Breast epithelium (tissue), 3 donors: ENCODE data around the gene CDC42EP4.

ENCODE experiments used
- POLR2A ChIP-seq: fragments of 450-650 bp; IDR thresholded peaks from one replicate; pipeline ENCODE4 v1.6.1; 2016; ENCODE audit warnings: antibody characterized with exemption, mild to moderate bottlenecking, moderate library complexity
- TF ChIP-seq, protein P1 (sequence below), 3 donors: fragments of 450-650 bp; IDR thresholded peaks; one replicate each; pipeline ENCODE4 v1.5.1; 2016 to 2017; ENCODE audit warnings: antibody characterized with exemption in 3 of 3, mild to moderate bottlenecking in 3 of 3, moderate library complexity in 3 of 3

DNA sequence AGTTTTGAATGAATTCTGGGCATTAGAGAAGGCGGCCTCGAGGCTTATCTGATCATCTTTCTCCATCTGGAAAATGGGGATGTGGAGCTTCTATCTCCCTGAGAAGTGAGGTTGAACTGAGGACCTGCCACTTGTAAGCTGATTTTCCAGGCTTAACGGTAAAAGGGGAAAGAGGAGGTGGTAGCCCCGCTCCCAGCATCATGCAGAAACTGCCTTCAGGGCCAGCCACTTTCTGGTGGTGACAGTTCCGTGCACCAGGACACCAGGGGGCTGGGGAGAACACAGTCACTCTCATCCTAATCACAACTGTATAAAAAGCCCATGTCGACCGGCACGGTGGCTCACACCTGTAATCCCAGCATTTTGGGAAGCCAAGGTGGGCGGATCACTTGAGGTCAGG, 29.2 kb downstream of the CDC42EP4 start:
- no peak for TF ChIP-seq POLR2A
- TF ChIP-seq, protein P1, sequence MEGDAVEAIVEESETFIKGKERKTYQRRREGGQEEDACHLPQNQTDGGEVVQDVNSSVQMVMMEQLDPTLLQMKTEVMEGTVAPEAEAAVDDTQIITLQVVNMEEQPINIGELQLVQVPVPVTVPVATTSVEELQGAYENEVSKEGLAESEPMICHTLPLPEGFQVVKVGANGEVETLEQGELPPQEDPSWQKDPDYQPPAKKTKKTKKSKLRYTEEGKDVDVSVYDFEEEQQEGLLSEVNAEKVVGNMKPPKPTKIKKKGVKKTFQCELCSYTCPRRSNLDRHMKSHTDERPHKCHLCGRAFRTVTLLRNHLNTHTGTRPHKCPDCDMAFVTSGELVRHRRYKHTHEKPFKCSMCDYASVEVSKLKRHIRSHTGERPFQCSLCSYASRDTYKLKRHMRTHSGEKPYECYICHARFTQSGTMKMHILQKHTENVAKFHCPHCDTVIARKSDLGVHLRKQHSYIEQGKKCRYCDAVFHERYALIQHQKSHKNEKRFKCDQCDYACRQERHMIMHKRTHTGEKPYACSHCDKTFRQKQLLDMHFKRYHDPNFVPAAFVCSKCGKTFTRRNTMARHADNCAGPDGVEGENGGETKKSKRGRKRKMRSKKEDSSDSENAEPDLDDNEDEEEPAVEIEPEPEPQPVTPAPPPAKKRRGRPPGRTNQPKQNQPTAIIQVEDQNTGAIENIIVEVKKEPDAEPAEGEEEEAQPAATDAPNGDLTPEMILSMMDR (IDR thresholded peaks at IDR 0.05), result no peak
